Medulla oblongata (tissue), 1 donor: ENCODE data around the gene KCTD18.

Experiments
- DNase-seq: peaks from one replicate; pipeline ENCODE4 v3.0.0-alpha.2; 2015; ENCODE audit errors: extremely low spot score

KCTD18 gene

GRCh38 chr2:200455958-200456421 lies 53.9 kb downstream of the KCTD18 start:
- peak; percentile 61 for DNase-seq

DNA sequence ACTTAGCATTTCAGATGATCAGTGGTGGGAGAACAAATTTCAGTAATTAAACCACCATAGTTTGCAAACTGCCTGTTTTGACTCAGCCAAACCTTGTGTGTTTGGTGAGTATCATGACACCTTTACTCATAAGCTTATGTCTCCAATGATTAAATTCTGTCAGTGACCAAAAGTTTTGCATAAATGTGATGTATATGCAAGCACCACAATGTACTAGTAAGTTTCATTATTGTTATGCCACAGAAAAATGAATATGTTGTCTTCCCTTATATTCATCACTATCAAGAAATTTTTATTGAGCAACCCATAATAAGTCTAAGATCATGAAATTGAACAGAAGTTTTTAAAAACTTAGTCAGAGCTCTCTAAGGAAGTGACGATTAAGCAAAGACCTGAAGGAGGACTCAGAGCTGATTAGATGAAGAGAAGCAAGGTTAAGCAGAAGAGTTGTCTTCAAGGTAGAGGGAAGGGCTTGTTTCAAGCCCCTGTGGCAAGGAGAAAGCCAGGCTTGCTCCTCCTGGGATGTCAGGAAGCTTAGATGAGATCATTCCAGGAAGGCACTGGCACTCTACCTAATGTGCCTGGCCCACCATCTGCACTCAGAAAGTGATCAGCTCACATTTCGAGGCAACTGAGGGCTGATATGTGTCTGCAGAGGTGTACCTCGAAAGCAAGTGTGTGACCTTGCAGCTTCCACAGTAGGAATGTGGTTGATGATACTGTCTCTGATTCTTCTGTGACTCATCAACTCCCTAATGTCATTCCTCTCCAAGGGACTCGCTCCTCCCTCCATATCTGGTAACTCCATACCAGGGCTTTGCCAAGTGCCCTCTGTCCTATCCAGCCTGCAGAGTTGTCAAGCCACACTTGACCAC lies 54.7 kb downstream of the KCTD18 start:
- no peak for DNase-seq

- DNase-seq = no peak
Observed at GRCh38 chr2:200453853-200454534, 55.9 kb downstream of the KCTD18 start.

- no peak for DNase-seq
Observed at GRCh38 chr2:200453142-200453852, 56.6 kb downstream of the KCTD18 start.

- DNase-seq = no peak
Observed at GRCh38 chr2:200452377-200452776, 57.5 kb downstream of the KCTD18 start.

DNA sequence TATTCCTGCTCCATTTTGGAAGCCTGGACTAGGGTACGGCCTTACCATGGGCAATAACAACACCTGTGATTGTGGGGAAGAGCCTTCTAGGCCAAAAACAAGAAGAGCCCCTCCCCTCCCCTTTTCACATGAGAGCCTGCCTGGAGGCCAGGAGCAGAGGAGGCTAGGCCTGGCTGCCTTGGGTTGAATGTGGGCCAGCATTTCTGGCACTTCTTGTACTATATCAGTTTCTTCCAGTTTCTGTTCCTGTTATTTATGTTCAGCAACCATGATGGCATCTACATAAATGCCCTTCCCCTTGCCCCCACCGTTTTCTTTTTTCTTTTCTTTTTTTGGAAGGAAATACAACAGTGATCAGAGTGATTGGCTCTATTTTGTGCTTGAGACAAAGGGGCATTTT lies 58.4 kb downstream of the KCTD18 start:
- DNase-seq = no peak

GRCh38 chr2:200450288-200450687 lies 59.6 kb downstream of the KCTD18 start:
- no peak for DNase-seq

GRCh38 chr2:200449149-200449548 lies 60.7 kb downstream of the KCTD18 start:
- DNase-seq = no peak

- no peak for DNase-seq
Observed at GRCh38 chr2:200448455-200448854, 61.4 kb downstream of the KCTD18 start.

GRCh38 chr2:200447139-200447855 lies 62.6 kb downstream of the KCTD18 start:
- DNase-seq = no peak

- no peak for DNase-seq
Observed at GRCh38 chr2:200446612-200447011, 63.3 kb downstream of the KCTD18 start.

GRCh38 chr2:200445284-200445683 lies 64.6 kb downstream of the KCTD18 start:
- DNase-seq = no peak

- no peak for DNase-seq
Observed at GRCh38 chr2:200444530-200444929, 65.3 kb downstream of the KCTD18 start.

DNA sequence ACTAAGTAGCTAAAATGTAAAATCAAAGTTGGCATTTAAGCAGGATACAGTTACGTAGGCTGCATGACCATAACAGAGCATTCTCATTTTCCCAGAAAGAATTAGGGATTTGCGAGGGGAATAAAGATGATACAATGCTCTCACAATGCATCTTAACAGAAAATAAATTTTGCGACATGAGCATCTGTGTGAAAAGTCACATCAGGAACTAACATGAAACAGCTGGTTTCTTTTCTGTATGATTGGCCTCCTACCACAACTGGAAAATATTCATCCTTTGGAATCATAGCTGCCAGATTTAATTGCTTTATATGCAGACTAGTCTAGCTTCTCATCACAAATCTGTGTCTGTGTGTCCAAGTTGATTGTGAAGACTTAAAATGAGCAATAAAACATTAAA lies 66.0 kb downstream of the KCTD18 start:
- DNase-seq = no peak

GRCh38 chr2:200443376-200443775 lies 66.5 kb downstream of the KCTD18 start:
- no peak for DNase-seq

DNA sequence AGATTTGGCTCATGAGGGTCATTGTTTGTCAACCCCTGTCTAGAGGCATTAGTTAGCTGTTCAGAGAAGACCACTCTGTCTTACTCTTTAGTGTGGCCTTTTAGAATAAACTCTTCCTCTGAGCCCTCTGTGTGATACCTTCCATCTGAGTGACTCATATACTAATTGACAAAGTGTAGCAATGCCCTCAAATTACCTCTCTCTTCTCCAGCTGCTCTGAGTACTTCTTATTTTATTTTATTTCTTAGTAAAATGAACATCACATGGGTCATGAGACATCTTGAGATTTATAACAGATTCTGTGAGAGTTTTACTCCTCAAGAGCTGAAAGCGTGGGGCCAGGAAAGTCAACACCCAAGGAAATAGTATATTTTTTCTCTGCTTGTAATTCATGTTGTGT lies 67.4 kb downstream of the KCTD18 start:
- no peak for DNase-seq

DNA sequence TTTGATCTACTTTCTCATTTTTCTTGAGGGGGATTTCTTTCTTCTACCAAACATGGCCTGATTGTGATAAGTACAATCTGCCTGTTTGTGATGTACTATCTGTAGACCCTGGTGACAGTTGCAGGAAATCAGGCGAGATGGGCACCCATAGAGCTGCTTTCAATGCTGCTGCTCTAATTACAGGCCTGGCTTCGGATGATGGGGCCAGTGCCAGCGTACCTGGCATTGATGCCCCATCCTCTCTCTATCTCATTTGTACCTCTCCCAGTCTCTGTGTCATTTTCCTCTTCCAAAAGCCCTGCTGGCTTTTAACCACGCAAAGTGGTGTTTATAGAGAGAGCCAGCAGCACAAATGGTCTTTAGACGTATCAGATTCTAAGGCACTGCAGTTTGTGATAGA lies 69.9 kb downstream of the KCTD18 start:
- no peak for DNase-seq
